Measurements from ENCODE around the gene ROBO1. TPM values are rescaled to one million over a fixed set of nuclear protein-coding genes. Genes with fewer than 3 reads are reported as not detected.

ROBO1 gene
- total and polyA plus RNA-seq, 12 donors: 6.4 to 144 (median 43.9) TPM

DNA sequence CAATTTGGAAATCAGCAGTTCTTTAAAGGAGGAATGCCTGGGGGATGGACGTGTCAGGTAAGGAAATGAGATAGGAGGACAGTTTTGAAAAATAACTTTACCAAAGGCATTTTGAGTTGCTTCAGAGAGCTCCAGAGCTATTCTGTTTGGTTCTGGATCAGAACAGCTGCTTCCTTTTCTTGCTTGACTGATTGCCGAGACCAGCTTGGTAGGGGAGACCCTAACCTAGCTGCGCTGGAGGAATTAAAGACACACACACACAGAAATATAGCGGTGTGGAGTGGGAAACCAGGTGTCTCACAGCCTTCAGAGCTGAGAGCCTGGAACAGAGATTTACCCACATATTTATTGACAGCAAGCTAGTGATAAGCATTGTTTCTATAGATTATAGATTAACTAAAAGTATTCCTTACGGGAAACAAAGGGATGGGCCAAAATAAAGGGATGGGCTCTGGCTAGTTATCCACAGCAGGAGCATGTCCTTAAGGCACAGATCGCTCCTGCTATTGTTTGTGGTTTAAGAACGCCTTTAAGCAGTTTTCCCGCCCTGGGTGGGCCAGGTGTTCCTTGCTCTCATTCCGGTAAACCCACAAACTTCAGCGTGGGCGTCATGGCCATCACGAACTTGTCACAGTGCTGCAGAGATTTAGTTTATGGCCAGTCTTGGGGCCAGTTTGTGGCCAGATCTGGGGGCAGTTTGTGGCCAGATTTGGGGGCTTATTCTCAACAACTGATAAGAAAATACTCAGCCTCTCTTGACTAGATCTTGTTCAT, 556.0 kb downstream of the ROBO1 start:
- Histone ChIP-seq H3K27ac (no peak overlapping the region), H3K4me1 (replicated peaks in 1 of 2) (no peaks in the 10 kb centered on the region), H3K36me3 (replicated peaks in 1 of 2) (no peaks in the 10 kb centered on the region), H3K9me3 (replicated peaks in 1 of 3) (no peaks in the 10 kb centered on the region), H3K27me3 (no peaks in the 10 kb centered on the region), H3K4me3 (no peak overlapping the region)
- 67 to 75% (median 69%) methylated on average over 12 of the region's 12 CpGs for WGBS, 4 donors
- no peak for DNase-seq
- intact Hi-C loops (cut with DNase I): no loop called here
- no peak for TF ChIP-seq POLR2A (IDR thresholded peaks at IDR 0.05)
- TF ChIP-seq, protein P1, sequence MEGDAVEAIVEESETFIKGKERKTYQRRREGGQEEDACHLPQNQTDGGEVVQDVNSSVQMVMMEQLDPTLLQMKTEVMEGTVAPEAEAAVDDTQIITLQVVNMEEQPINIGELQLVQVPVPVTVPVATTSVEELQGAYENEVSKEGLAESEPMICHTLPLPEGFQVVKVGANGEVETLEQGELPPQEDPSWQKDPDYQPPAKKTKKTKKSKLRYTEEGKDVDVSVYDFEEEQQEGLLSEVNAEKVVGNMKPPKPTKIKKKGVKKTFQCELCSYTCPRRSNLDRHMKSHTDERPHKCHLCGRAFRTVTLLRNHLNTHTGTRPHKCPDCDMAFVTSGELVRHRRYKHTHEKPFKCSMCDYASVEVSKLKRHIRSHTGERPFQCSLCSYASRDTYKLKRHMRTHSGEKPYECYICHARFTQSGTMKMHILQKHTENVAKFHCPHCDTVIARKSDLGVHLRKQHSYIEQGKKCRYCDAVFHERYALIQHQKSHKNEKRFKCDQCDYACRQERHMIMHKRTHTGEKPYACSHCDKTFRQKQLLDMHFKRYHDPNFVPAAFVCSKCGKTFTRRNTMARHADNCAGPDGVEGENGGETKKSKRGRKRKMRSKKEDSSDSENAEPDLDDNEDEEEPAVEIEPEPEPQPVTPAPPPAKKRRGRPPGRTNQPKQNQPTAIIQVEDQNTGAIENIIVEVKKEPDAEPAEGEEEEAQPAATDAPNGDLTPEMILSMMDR (IDR thresholded peaks at IDR 0.05): no peak

DNA sequence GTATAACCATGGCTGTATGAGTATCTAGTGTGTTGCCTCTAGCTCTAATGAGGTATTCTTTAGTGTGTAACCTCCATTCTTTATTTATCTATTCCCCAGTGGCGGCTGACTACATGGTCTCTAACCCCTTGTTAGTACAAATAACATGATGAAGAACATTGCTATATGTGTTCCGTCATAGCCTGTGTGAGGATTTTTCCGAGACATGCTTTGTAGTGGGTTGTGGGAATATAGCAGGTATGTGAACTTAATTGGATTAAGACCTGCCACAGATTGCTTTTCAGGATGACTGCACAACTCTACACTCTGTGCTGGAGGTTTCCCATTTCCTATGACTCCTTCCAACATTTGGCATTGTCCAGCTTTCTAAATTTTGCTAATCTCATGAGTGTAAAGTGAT, 563.4 kb downstream of the ROBO1 start:
- no peaks in the 10 kb centered on the region for H3K9me3 ChIP-seq (replicated peaks in 1 of 3)
- no peaks in the 10 kb centered on the region for H3K27me3 ChIP-seq
- no peak overlapping the region for H3K4me3 ChIP-seq
- H3K4me1 ChIP-seq (replicated peaks in 1 of 2): no peaks in the 10 kb centered on the region
- no peak for TF ChIP-seq POLR2A (IDR thresholded peaks at IDR 0.05)
- TF ChIP-seq, protein P1 (IDR thresholded peaks at IDR 0.05): no peak
- H3K27ac ChIP-seq: no peak overlapping the region
- WGBS, 4 donors: 78 to 88% (median 84%) methylated on average over 3 of the region's 3 CpGs
- intact Hi-C loops (cut with DNase I): no loop called here
- H3K36me3 ChIP-seq (replicated peaks in 1 of 2): no peaks in the 10 kb centered on the region
- no peak for DNase-seq

DNA sequence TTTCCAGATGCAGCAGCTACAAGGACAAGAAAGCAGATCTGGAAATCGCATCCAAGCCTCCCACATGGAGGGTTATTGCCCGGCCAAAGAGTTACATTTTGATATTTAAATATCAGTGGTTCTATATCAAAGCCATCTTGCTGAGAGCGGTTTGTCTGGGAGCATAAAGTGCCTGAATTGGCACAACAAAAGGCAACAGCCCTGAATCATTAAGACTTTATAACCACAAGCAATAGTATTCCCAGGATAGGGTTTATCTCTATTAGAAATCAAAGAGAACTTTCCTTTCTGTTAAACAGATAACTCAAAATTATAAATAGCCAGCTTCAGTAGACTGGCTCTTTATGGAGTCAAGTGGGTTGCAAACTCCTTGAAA, 564.7 kb downstream of the ROBO1 start:
- Histone ChIP-seq H3K36me3 (replicated peaks in 1 of 2) (no peaks in the 10 kb centered on the region), H3K4me3 (no peak overlapping the region), H3K27ac (no peak overlapping the region), H3K4me1 (replicated peaks in 1 of 2) (no peaks in the 10 kb centered on the region), H3K27me3 (no peaks in the 10 kb centered on the region), H3K9me3 (replicated peaks in 1 of 3) (no peaks in the 10 kb centered on the region)
- intact Hi-C loops (cut with DNase I): no loop called here
- TF ChIP-seq, protein P1 (IDR thresholded peaks at IDR 0.05): no peak
- TF ChIP-seq POLR2A (IDR thresholded peaks at IDR 0.05): no peak
- WGBS, 4 donors: 31 to 56% (median 37%) methylated on average over 3 of the region's 3 CpGs
- no peak for DNase-seq

DNA sequence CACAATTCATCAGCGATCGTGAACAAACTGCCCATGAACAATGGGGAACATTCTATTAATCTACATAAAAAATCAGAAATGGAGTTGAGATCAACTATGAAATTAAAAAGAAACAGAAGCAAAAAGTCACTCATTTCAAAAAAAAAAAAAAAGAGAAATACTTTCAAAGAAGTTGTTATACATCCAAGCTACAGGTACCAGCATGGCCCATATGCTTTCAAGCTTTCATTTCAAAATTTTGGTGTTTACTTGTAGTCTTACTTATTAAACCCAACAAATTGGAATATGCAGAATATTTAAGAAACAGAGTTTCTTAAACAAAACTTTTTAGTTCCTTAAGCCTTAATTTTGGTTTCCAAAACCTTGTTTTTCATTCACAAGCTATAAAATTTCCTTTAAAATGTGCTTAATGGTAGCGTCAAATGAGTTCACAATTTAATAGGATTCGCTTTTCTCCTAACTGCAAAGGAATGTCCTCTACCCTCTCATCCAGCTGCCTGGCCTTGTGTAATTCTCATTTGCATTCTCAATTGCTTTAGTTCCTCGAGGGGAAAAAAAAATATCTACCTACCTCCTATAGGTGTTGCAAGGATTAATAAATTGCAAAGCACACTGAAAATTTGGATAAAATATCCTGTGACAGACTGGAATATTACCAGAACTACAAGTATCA, 565.2 kb downstream of the ROBO1 start:
- intact Hi-C loops (cut with DNase I): no loop called here
- whole genome bisulfite sequencing, 4 donors: 68 to 71% (median 70%) methylated on average over 5 of the region's 5 CpGs
- H3K27ac ChIP-seq: no peak overlapping the region
- H3K4me3 ChIP-seq: no peak overlapping the region
- H3K9me3 ChIP-seq (replicated peaks in 1 of 3): no peaks in the 10 kb centered on the region
- H3K4me1 ChIP-seq (replicated peaks in 1 of 2): no peaks in the 10 kb centered on the region
- no peaks in the 10 kb centered on the region for H3K36me3 ChIP-seq (replicated peaks in 1 of 2)
- DNase-seq: no peak
- TF ChIP-seq, protein P1 (IDR thresholded peaks at IDR 0.05): no peak
- no peak for TF ChIP-seq POLR2A (IDR thresholded peaks at IDR 0.05)
- no peaks in the 10 kb centered on the region for H3K27me3 ChIP-seq
